Astrocyte of the spinal cord (primary cell): ENCODE measurements around the gene ZCRB1.

Experiments used
- DNase-seq: peaks from one replicate; pipeline ENCODE4 v3.0.0; 2011; ENCODE audit warnings: low read depth, low spot score
- H3K4me3 ChIP-seq: 2 replicates; pipeline ENCODE4 v1.5.1; 2011; ENCODE audit warnings: low read depth, mild to moderate bottlenecking, low read length, moderate library complexity
- in situ Hi-C: cut with HindIII; loops from 2 replicates; pipeline ENCODE4 v1.10.0; 2017; ENCODE audit warnings: low sequenced_read_pairs
- TF ChIP-seq, protein P1 (sequence below): IDR thresholded peaks from 2 replicates; pipeline ENCODE4 v1.5.1; 2012; ENCODE audit warnings: low read depth, mild to moderate bottlenecking, low read length, inconsistent platforms

ZCRB1 gene

DNA sequence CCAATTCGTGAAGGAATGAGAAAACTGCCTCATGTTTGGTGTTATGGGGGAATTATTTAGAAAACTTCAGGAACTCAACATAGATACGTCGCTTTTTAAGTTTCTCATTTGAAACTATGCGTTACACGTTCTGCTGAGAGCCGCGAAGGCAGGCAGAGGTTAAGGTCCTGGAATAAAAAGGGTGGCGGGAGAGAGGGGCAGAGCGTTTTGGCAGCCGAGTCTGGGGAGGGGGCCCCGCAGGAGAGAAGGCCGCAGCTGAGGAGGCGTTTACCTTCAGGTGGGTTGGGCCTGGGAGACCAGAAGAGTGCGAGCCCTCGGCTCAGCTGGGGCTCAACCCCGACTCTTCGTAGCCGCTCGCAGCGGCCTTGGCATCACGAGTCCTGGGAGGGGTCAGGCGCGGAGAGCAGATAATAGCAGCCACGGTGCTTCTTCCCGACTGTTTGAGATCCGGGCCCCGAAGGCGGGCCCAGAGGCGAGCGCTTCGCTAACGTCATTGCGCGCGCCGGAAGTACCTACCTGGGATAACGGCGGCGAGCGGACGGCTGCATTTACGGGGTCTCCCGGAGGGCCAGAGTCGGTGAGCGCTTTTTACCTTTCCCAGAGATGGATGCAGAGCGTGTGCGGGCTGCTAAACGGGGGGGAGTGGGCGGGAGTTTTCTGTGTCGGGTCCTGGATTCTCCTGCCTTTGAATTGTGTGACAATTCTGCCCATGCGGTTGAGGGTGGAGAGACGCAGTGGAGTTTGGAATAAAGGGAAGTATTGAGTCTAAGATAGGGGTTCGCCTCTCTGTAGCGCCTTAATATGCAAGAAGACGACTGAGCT is at the start of gene ZCRB1, which contains the start of gene PPHLN1:
Gene ZCRB1, minus strand, starts transcription at position 442 of the 822 bp plus-strand sequence. CDS start 1,992 bp downstream, outside the sequence.
Gene PPHLN1, plus strand, starts transcription at position 515 of the 822 bp plus-strand sequence. CDS start 9,736 bp downstream, outside the sequence.
- in situ Hi-C loops = no loop called here
- TF ChIP-seq, protein P1, sequence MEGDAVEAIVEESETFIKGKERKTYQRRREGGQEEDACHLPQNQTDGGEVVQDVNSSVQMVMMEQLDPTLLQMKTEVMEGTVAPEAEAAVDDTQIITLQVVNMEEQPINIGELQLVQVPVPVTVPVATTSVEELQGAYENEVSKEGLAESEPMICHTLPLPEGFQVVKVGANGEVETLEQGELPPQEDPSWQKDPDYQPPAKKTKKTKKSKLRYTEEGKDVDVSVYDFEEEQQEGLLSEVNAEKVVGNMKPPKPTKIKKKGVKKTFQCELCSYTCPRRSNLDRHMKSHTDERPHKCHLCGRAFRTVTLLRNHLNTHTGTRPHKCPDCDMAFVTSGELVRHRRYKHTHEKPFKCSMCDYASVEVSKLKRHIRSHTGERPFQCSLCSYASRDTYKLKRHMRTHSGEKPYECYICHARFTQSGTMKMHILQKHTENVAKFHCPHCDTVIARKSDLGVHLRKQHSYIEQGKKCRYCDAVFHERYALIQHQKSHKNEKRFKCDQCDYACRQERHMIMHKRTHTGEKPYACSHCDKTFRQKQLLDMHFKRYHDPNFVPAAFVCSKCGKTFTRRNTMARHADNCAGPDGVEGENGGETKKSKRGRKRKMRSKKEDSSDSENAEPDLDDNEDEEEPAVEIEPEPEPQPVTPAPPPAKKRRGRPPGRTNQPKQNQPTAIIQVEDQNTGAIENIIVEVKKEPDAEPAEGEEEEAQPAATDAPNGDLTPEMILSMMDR = no peak
- peak; percentile 75 for DNase-seq
- peak within 1 kb of the TSS; percentile 91 for H3K4me3 ChIP-seq

DNA sequence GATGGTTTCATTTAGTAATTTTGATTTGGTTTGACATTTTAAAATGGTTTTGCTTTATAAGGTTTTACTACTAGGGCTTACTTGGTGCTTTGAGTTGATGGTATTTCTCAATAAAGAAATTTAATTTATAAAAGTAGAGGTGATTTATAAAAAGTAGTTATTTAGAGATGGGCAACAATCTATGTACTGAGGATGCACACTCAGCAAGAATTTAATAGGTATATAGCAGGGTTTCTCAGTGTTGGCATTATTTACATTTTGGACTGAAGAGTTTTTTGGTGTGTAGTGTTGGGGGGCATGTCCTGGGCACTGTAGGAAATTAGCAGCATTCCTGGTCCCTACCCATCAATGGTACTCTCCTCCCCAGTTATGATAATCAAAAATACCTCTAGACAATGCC is 47.8 kb upstream of the ZCRB1 start:
- no peak overlapping the region for H3K4me3 ChIP-seq
- DNase-seq = no peak
- in situ Hi-C loops = no loop called here
- TF ChIP-seq, protein P1 = no peak

DNA sequence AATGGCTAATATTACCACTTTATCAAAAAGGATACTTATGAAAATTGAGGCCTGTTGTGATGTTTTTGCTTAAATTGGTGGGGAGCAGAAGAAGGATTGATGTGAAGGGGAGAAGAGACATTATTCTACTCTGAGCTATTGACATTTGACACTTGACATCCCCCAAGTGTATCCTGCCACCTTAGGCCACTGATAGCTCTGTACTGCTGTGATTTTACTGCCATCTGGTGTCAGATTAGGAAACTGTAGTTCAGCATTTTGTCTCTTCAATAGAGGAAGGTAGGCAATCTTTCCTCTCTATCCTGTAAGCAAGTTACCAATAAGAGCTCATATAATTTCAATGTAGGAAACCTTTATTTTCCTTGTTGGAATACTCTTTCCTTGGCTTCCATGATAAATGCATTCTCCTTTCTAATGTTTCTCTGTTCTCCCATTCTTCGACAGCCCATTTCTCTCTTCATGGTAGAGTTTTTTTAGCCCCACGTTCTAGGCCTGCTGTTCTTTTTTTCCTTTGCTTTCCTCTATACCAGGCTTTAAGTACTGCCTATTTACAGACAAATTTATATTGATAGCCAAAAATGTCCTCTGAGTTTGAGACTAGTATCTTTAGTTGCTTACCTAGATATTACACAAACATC is 46.4 kb upstream of the ZCRB1 start:
- peak; percentile 28 for DNase-seq
- TF ChIP-seq, protein P1 = peak; percentile 71
- in situ Hi-C loops = no loop called here
- H3K4me3 ChIP-seq = no peak overlapping the region

GRCh38 chr12:42370013-42370412 is 44.1 kb upstream of the ZCRB1 start:
- in situ Hi-C loops = no loop called here
- DNase-seq = no peak
- H3K4me3 ChIP-seq = no peak overlapping the region
- TF ChIP-seq, protein P1 = no peak

GRCh38 chr12:42365486-42365885 is 39.6 kb upstream of the ZCRB1 start:
- TF ChIP-seq, protein P1 = no peak
- no peak overlapping the region for H3K4me3 ChIP-seq
- in situ Hi-C loops = no loop called here
- no peak for DNase-seq

- TF ChIP-seq, protein P1 = no peak
- in situ Hi-C loops = no loop called here
- DNase-seq = no peak
- H3K4me3 ChIP-seq = no peak overlapping the region
Observed at GRCh38 chr12:42364692-42365091, 38.8 kb upstream of the ZCRB1 start.
